Measurements from ENCODE around the gene NCAPG.

The NCAPG gene

GRCh38 chr4:17866810-17867209, 56.0 kb downstream of the NCAPG start:
- in situ Hi-C loops (cut with MboI; ENCODE audit: low sequenced_read_pairs) = no loop called here

DNA sequence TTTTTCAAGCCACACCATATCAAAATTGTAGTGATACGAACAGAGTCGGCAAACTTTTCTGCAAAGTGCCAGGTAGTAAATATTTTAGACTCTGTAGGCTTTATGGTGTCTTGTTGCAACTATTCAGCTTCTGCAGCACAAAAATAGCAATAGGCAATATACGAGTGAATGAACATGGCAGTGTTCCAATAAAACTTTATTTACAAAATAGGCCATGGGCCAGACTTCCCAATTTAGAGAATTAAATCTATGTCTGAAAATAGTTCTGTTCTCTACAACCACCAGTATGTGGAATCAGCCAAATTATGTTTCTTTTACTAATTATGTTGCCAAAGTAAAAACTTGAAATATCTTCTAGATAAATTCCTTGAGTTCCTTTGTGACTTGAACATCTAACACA, 56.5 kb downstream of the NCAPG start:
- in situ Hi-C loops (cut with MboI; ENCODE audit: low sequenced_read_pairs) = no loop called here

- in situ Hi-C loops (cut with MboI; ENCODE audit: low sequenced_read_pairs) = no loop called here
Measured at GRCh38 chr4:17869327-17869726, 58.5 kb downstream of the NCAPG start.

DNA sequence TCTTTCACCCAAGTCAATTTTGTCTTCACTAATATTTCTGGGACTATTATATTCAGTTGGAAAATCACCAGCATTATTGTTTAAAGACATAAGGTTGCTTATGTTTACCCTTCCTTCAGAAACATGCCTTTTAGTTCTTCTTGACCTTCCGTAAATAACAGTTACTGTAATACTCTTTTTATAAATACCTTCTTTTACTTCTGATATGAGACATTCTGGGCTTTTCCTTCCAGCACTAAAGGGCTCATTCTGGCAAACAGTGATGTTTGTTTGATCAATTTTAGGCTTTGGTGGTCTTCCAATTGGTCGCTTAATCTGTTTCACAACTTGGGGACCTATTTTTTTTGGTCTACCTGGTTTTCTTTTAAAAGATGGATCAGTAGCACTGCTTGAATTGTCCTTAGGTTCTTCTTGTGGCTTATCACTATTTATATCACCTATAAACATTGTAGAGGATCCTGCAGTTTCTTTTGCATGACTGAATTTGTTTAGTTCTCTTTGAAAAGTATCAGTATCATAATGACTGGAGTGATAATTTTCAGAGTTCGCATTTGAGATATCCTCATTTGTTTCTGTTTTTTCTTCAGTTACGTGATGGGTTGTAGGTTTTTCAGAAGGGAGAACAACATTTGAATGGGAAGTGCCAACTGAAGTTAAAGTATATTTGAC, 64.8 kb downstream of the NCAPG start:
- in situ Hi-C loops (cut with MboI; ENCODE audit: low sequenced_read_pairs) = no loop called here

- in situ Hi-C loops (cut with MboI; ENCODE audit: low sequenced_read_pairs) = no loop called here
Measured at GRCh38 chr4:17876943-17877342, 66.2 kb downstream of the NCAPG start.

DNA sequence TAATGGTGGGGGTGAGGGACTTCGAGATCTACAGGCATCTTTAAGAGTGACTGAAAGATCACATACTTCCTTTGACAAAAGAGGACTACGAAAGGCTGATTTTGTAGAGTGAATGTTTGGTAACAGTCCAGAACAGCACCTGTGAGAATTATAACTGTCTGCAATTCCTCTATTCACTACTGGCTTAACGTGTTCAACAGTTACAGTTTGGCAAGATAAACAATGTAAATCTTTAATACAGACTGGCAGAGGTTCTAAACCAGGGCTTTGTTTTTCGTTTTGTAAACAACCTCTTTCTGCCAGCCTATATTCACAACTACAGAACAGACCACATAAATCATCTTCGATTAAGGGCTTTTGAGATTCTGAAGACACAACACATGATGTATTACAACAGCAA, 66.9 kb downstream of the NCAPG start:
- in situ Hi-C loops (cut with MboI; ENCODE audit: low sequenced_read_pairs) = no loop called here

- in situ Hi-C loops (cut with MboI; ENCODE audit: low sequenced_read_pairs) = no loop called here
Measured at GRCh38 chr4:17884063-17884462, 73.3 kb downstream of the NCAPG start.

GRCh38 chr4:17884511-17884910, 73.7 kb downstream of the NCAPG start:
- in situ Hi-C loops (cut with MboI; ENCODE audit: low sequenced_read_pairs) = no loop called here

- in situ Hi-C loops (cut with MboI; ENCODE audit: low sequenced_read_pairs) = no loop called here
Measured at GRCh38 chr4:17889692-17890091, 78.9 kb downstream of the NCAPG start.

DNA sequence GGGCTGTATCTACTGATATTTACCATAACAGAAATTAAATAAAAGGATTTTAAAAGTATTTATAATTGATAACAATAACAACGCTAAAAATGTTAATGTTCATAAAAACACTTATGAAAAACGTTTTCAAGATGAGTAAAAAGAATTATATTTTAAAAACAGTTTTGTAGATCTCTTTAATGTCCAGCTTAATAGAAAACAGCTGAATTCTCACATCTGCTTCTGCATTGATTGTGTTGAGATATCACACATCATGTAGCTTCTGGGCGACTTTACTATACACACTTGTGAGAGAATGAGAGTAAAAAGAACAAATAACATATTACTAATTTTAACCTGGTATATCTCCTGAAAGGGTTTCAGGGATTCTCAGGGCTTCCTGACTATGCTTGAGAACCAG, 83.6 kb downstream of the NCAPG start:
- in situ Hi-C loops (cut with MboI; ENCODE audit: low sequenced_read_pairs) = no loop called here
